Mesenchymal stem cell (in vitro differentiated cells and primary cell): ENCODE measurements around the gene HERPUD1.
"Not testable (repeated sequence)": the region's sequence is repeated elsewhere in the genome, so short reads cannot be mapped to it uniquely, and the experiment has no call there.

ENCODE experiments used
- DNase-seq: peaks from one replicate; pipeline ENCODE4 v3.0.0-alpha.2; 2013
- H2AFZ ChIP-seq: one replicate; pipeline ENCODE4 v1.6.1; 2013; ENCODE audit warnings: low read depth, mild to moderate bottlenecking, control low read depth, inconsistent platforms, low read length, moderate library complexity
- H2AK5ac ChIP-seq: 2 replicates; pipeline ENCODE4 v1.6.1; 2013; ENCODE audit warnings: low read length, moderate library complexity, mild to moderate bottlenecking, inconsistent platforms; ENCODE audit not compliant: severe bottlenecking
- H2BK120ac ChIP-seq: one replicate; pipeline ENCODE4 v1.6.1; 2013; ENCODE audit warnings: low read depth, mild to moderate bottlenecking, inconsistent platforms, low read length, moderate library complexity
- H2BK12ac ChIP-seq, 2 experiments: one replicate each; pipeline ENCODE4 v1.6.1; 2013; ENCODE audit warnings: inconsistent platforms in 2 of 2, low read length in 2 of 2, mild to moderate bottlenecking in 2 of 2, moderate library complexity in 2 of 2, control low read depth in 1 of 2
- H2BK15ac ChIP-seq: one replicate; pipeline ENCODE4 v1.6.1; 2013; ENCODE audit warnings: mild to moderate bottlenecking, low read depth, inconsistent platforms; ENCODE audit not compliant: poor library complexity, severe bottlenecking
- H2BK5ac ChIP-seq: 2 replicates; pipeline ENCODE4 v1.6.1; 2013; ENCODE audit warnings: low read depth, mild to moderate bottlenecking, low read length, control low read depth, inconsistent platforms; ENCODE audit not compliant: poor library complexity, severe bottlenecking
- H3K14ac ChIP-seq, 2 experiments: one replicate each; pipeline ENCODE4 v1.6.1; 2013; ENCODE audit warnings: inconsistent platforms in 2 of 2, low read length in 2 of 2, control low read depth in 1 of 2, mild to moderate bottlenecking in 1 of 2, moderate library complexity in 1 of 2
- H3K18ac ChIP-seq, 2 experiments: one replicate each; pipeline ENCODE4 v1.6.1; 2013; ENCODE audit warnings: inconsistent platforms in 2 of 2, low read length in 2 of 2, control low read depth in 1 of 2, low read depth in 1 of 2, mild to moderate bottlenecking in 1 of 2
- H3K23ac ChIP-seq, 2 experiments: one replicate each; pipeline ENCODE4 v1.6.1; 2013; ENCODE audit warnings: inconsistent platforms in 2 of 2, low read length in 2 of 2, mild to moderate bottlenecking in 2 of 2, moderate library complexity in 2 of 2, control low read depth in 1 of 2
- H3K27ac ChIP-seq: 2 replicates; pipeline ENCODE4 v1.5.1; 2013; ENCODE audit warnings: mild to moderate bottlenecking, moderate library complexity, low read length, control low read depth, inconsistent platforms; ENCODE audit not compliant: poor library complexity, severe bottlenecking
- H3K27me3 ChIP-seq, 2 experiments: 2 replicates each; pipeline versions ENCODE4 v1.6.1 to v1.7.0; 2013; ENCODE audit warnings: low read length in 2 of 2, mild to moderate bottlenecking in 2 of 2, moderate library complexity in 2 of 2, control low read depth in 1 of 2, inconsistent platforms in 1 of 2; ENCODE audit not compliant: control insufficient read depth in 1 of 2, insufficient read depth in 1 of 2
- H3K36me3 ChIP-seq, 2 experiments: 2 replicates each; pipeline versions ENCODE4 v1.6.1 to v1.7.0; 2013; ENCODE audit warnings: low read length in 2 of 2, control low read depth in 1 of 2, inconsistent platforms in 1 of 2, low read depth in 1 of 2, mild to moderate bottlenecking in 1 of 2; ENCODE audit not compliant: insufficient read depth in 2 of 2, control insufficient read depth in 1 of 2
- H3K4ac ChIP-seq, 2 experiments: one replicate each; pipeline ENCODE4 v1.6.1; 2013; ENCODE audit warnings: inconsistent platforms in 2 of 2, low read length in 2 of 2, mild to moderate bottlenecking in 2 of 2, moderate library complexity in 2 of 2, control low read depth in 1 of 2, low read depth in 1 of 2
- H3K4me1 ChIP-seq: 2 replicates; pipeline ENCODE4 v1.6.1; 2013; ENCODE audit warnings: low read depth, low read length, control low read depth; ENCODE audit not compliant: control insufficient read depth, insufficient read depth
- H3K4me2 ChIP-seq: 2 replicates; pipeline ENCODE4 v1.6.1; 2013; ENCODE audit warnings: low read length, mild to moderate bottlenecking, inconsistent platforms; ENCODE audit not compliant: poor library complexity, severe bottlenecking
- H3K4me3 ChIP-seq, 2 experiments: 2 replicates each; pipeline versions ENCODE4 v1.5.1 to v1.7.0; 2013; ENCODE audit warnings: low read length in 2 of 2, mild to moderate bottlenecking in 2 of 2, control low read depth in 1 of 2, low read depth in 1 of 2; ENCODE audit not compliant: insufficient read depth in 1 of 2
- H3K79me1 ChIP-seq: replicated peaks from 2 replicates; pipeline ENCODE4 v1.6.1; 2013; ENCODE audit warnings: mild to moderate bottlenecking, control low read depth, low read length, inconsistent platforms; ENCODE audit not compliant: poor library complexity, severe bottlenecking
- H3K9ac ChIP-seq: 2 replicates; pipeline ENCODE4 v1.7.0; 2013; ENCODE audit warnings: mild to moderate bottlenecking, low read length, moderate library complexity
- H3K9me3 ChIP-seq: 2 replicates; pipeline ENCODE4 v1.7.0; 2013; ENCODE audit warnings: mild to moderate bottlenecking, low read length; ENCODE audit not compliant: control insufficient read depth
- H4K8ac ChIP-seq: one replicate; pipeline ENCODE4 v1.6.1; 2013; ENCODE audit warnings: inconsistent platforms, mild to moderate bottlenecking, low read length, moderate library complexity
- H4K91ac ChIP-seq: one replicate; pipeline ENCODE4 v1.6.1; 2013; ENCODE audit warnings: mild to moderate bottlenecking, low read length, inconsistent platforms
- WGBS: methylation state at CpG from one replicate; pipeline ENCODE4 v1.1.7; 2013; ENCODE audit warnings: mixed read lengths; 5-methylcytosine and 5-hydroxymethylcytosine counted together

HERPUD1 gene

DNA sequence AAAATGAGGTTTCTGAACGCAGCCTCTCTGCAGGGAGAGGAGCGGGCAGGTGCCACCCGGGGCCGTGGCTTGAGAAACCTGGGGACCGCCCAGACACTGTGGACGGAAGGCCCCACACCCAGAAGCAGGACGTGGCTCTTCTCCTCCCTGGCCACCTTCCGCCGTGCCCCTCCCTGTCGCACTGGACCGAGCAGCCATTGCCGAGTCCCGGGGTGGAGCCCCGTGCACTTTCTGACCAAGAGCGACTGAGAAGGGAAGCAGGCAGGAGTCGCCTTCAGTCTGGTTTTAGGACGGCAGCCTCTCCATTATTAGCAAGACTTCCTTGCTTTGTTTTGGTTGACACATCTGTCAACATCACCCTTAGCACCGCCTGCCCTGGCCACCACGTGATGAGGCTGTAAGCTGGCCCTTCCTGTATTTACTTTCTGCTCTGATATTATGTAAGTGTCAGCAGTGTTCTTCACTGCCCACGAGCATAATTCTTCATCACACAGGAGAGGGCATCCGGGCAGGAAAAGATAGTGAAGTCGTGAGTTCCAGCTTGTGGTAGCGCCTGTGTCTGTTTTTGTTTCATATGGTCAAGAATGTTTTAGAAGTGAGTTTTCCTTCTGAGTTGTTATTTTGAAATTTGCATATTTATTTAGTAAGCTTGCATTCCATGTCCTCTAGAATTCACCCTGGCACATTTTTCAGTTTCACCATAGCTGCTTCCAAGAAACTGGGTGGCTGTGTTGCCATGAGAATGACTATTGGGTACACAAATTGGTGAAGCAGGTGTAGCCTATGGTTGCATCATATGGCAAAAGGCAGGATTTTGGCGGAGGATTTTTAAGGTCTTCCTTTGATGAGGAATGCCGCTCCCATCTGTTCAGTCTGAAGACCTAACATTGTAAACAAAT, 1.0 kb downstream of the HERPUD1 start:
- H3K4me1 ChIP-seq, result peaks cover 11% of the 10 kb centered on the region

DNA sequence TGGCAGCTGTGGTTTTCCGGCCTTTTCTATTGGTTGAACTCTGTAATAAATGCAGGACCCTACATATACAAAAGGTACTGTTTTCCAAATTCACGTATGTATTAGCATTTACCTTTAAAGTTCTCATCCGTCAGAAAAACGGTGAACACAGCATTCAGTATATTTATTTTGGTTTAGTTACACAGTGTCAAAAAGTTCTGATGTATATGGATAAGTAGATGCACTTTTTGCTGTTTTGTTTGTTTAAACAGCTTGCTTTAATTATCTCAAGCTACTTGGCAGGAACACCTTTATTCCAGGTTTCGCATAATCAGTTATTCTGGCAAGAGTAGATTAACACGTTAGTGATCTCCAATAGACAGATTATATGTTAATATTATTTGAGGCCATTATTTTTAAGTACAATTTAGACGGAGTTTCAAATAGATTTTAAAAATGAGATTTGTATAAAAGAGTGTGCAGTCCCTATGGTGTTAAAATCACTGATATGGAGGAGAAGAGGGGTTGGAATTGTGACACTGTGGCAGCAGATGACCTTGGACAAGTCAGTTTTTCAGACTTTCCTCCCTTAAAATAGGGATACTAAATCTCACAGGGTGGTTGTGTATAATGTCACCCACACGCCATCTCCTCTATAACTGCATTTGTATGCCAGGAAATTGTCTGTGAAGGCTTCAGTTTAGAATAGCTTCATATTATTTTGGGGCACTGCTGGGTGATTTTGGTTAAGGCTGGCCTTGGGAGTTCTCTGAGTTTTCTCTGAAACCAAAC, 2.1 kb downstream of the HERPUD1 start:
- 78% methylated on average over 5 of the region's 8 CpGs for WGBS
- H3K4me1 ChIP-seq, result peaks cover 11% of the 10 kb centered on the region
- H3K14ac ChIP-seq, result no peak overlapping the region

More for the DNA sequence above, 1.0 kb downstream of the HERPUD1 start:
- peak overlapping the region; percentile 10 for H4K8ac ChIP-seq
- WGBS, result 2% methylated on average over 20 of the region's 25 CpGs
- H2AFZ ChIP-seq, result no peak overlapping the region
- H3K4me3 ChIP-seq, result peak overlapping the region; percentile 97 to 98
- no peak overlapping the region for H2AK5ac ChIP-seq
- peak overlapping the region; percentile 90 for H3K4ac ChIP-seq
- H3K18ac ChIP-seq, result peak overlapping the region; percentile 58 to 99
- peaks cover 4 to 36% of the 10 kb centered on the region in 2 experiments for H3K36me3 ChIP-seq
- peak overlapping the region in 1 of 2 experiments; percentile 68 for H3K14ac ChIP-seq
- H3K9me3 ChIP-seq, result no peaks in the 10 kb centered on the region
- H3K27me3 ChIP-seq, result no peaks in the 10 kb centered on the region
- no peak overlapping the region for H2BK5ac ChIP-seq
- peak overlapping the region; percentile 85 for H3K4me2 ChIP-seq
- H2BK12ac ChIP-seq, result no peak overlapping the region
- peak overlapping the region; percentile 56 for H3K27ac ChIP-seq
- peaks cover 4% of the 10 kb centered on the region for H3K79me1 ChIP-seq
- peak overlapping the region; percentile 96 for H4K91ac ChIP-seq
- H2BK15ac ChIP-seq, result no peak overlapping the region
- no peak overlapping the region for H3K23ac ChIP-seq
- peak overlapping the region; percentile 98 for H3K9ac ChIP-seq
- H2BK120ac ChIP-seq, result no peak overlapping the region
- DNase-seq, result peak; percentile 83

DNA sequence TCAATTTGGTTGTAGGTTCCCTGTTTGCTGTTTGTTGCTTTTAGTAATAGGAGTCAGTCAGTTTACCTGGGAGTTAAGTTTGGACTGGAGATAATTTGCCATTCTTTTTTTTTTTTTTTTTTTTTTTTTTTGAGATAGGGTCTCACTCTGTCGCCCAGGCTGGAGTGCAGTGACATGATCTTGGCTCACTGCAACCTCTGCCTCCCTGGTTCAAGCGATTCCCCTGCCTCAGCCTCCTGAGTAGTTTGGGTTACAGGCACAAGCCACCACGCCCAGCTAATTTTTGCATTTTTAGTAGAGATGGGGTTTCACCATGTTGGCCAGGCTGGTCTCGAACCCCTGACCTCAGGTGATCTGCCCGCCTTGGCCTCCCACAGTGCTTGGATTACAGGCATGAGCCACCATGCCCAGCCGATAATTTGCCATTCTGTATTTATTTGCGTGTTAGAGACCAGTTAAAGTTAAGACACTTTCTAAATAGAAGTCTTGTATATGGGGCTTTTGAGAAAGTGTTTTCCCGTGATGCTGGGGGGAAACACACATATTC, 2.7 kb downstream of the HERPUD1 start:
- H2AK5ac ChIP-seq, H4K91ac ChIP-seq, H4K8ac ChIP-seq, H2BK120ac ChIP-seq, H3K27me3 ChIP-seq, H3K18ac ChIP-seq, H3K9me3 ChIP-seq, H2BK5ac ChIP-seq, H2AFZ ChIP-seq, H3K14ac ChIP-seq, H2BK15ac ChIP-seq, H3K4ac ChIP-seq, H2BK12ac ChIP-seq, DNase-seq, H3K27ac ChIP-seq, H3K23ac ChIP-seq: not testable (repeated sequence)
- H3K4me3 ChIP-seq, result peak overlapping the region in 1 of 2 experiments; percentile 98
- H3K79me1 ChIP-seq, result peaks cover 12% of the 10 kb centered on the region
- peak overlapping the region; percentile 60 for H3K4me2 ChIP-seq
- peaks cover 11% of the 10 kb centered on the region for H3K4me1 ChIP-seq
- 91% methylated on average over 7 of the region's 8 CpGs for WGBS
- H3K9ac ChIP-seq, result peak overlapping the region; percentile 98
- H3K36me3 ChIP-seq, result peaks cover 17 to 52% of the 10 kb centered on the region in 2 experiments

More for the DNA sequence above, 2.1 kb downstream of the HERPUD1 start:
- H3K4me3 ChIP-seq, result peak overlapping the region in 1 of 2 experiments; percentile 98
- H3K36me3 ChIP-seq, result peaks cover 14 to 45% of the 10 kb centered on the region in 2 experiments
- peak overlapping the region; percentile 70 for H3K4me2 ChIP-seq
- no peak overlapping the region for H2AFZ ChIP-seq
- peak overlapping the region; percentile 98 for H3K9ac ChIP-seq
- H3K4ac ChIP-seq, result no peak overlapping the region
- no peak overlapping the region for H3K23ac ChIP-seq
- DNase-seq, result no peak
- H3K9me3 ChIP-seq, result no peaks in the 10 kb centered on the region
- no peak overlapping the region for H2BK5ac ChIP-seq
- H2BK15ac ChIP-seq, result no peak overlapping the region
- no peak overlapping the region for H3K27ac ChIP-seq
- no peak overlapping the region for H4K8ac ChIP-seq
- H4K91ac ChIP-seq, result no peak overlapping the region
- no peak overlapping the region for H2AK5ac ChIP-seq
- H3K18ac ChIP-seq, result no peak overlapping the region
- H2BK120ac ChIP-seq, result no peak overlapping the region
- H3K79me1 ChIP-seq, result peaks cover 9% of the 10 kb centered on the region
- H3K27me3 ChIP-seq, result no peaks in the 10 kb centered on the region
- H2BK12ac ChIP-seq, result no peak overlapping the region
